Gastrocnemius medialis (tissue), 4 donors: Measurements from ENCODE around the gene ZNF236.

Experiments used
- CTCF ChIP-seq, 5 experiments: fragments of 450-650 bp in 3 of 5; fragments of 200-600 bp in 2 of 5; sonication (generic) in 2 of 5; IDR thresholded peaks in 4 of 5; conservative IDR thresholded peaks in 1 of 5; 1 replicate in 4 of 5; 2 replicates in 1 of 5; pipeline ENCODE4 v1.5.1; 2016 to 2019; ENCODE audit warnings: antibody characterized with exemption in 5 of 5, mild to moderate bottlenecking in 3 of 5, moderate library complexity in 3 of 5
- POLR2A ChIP-seq, 2 donors: fragments of 450-650 bp; IDR thresholded peaks; one replicate each; pipeline ENCODE4 v1.6.1; 2017; ENCODE audit warnings: antibody characterized with exemption in 2 of 2, mild to moderate bottlenecking in 2 of 2, moderate library complexity in 2 of 2

DNA sequence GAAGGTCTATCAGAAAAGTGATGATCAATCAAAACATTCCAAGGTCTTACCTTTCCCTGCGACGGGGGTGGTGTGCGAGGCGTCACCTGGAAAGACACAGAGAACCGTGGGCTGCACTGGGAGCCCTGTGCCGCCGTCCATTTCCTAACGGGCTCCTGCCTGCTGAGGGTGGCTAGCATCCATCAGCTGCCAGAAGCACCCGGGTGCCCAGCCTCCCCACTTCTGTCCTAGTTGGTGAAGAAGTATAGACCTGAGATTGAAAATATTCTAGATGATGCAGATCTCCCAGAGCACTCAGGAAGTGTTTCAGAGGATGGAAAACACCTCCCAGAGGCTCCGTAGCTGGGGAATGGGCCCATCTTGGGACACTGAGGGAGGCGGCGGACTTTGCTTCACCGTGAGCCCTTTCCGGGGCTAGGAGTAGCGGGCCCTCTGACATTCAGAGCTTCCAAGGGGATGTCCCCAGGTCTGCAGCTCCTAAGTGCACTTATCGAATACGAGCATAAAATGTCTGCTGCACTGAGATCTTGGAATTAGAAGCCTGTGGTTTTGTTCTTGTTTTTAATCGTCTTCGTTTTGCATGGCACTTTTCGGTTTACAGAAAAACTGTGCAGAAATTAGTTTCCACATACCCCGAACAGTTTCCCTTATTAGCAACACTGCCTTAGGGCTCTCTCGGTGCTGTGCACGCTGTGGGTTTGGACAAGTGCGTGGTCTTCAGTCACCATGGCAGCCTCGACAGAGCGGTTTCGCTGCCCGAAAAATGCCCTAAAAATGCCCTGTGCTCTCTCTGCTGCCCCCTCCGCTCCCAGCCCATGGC, 166.7 kb downstream of the ZNF236 start:
- TF ChIP-seq CTCF (IDR thresholded peaks at IDR 0.05 in 4 of 5, conservative IDR thresholded peaks at IDR 0.05 in 1 of 5) (no peak), POLR2A (IDR thresholded peaks at IDR 0.05) (no peak)
